MM.1S (cell line): ENCODE results near the gene CCDC51.

Experiments used
- CTCF ChIP-seq: fragments of 300-600 bp; sonication (generic); IDR thresholded peaks from 2 replicates; pipeline ENCODE4 v1.5.1; 2016; ENCODE audit warnings: antibody characterized with exemption, low read length, mixed read lengths
- EZH2 ChIP-seq: fragments of 300-600 bp; sonication (generic); optimal IDR thresholded peaks from 2 replicates; pipeline ENCODE3; 2017; ENCODE audit warnings: low read depth, mild to moderate bottlenecking, antibody characterized with exemption, low read length, mixed read lengths

DNA sequence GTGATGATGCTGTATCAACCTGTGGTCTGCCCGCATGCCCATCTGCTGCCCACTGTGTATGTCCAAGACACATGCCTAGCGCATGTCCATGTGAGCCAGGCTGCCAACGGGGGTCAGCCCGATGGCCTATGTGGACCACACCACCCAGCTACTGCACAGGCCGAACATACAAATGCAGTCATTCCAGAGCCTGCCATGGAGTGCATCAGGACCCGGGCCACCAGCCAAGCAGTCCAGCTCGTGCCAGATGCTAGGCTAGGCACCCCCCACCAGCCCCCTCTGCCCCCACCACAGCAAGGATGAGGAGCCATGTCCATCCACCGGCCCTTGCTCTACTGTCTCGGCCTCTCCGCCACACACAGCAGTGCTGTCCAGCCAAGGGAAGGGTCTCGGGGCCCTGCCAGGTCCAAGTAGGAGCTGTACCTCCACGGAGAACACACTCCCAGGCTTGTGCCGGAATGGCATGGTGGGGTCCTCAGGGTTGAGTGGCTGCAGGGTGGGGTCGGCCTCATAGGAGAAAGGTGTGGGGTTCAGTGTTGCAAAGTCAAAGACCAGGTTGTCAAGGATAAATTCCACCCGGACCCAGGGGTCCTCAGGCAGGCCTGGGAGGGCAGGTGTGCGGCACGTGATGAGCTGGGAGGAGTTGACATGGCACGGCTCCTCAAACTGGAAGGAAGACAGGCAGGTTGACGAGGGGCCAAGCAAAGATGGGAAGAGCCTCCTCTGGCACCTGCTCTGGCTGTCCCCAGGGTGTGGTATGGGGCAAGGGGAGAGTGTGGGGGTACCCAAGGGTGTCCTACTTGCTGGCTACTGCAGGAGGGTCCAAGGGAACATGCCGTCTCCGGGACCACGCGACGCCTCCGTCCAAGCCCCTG, 25.3 kb downstream of the CCDC51 start:
- no peak for TF ChIP-seq CTCF
- no peak for TF ChIP-seq EZH2
